Thyroid gland (tissue), 4 donors: ENCODE results near the gene SLC41A2.

Source experiments
- POLR2A ChIP-seq, 2 donors: fragments of 450-650 bp; IDR thresholded peaks; one replicate each; pipeline ENCODE4 v1.6.1; 2017; ENCODE audit warnings: antibody characterized with exemption in 2 of 2, mild to moderate bottlenecking in 2 of 2, moderate library complexity in 1 of 2
- TF ChIP-seq, protein P1 (sequence below), 6 experiments: fragments of 200-600 bp in 3 of 6; fragments of 450-650 bp in 3 of 6; sonication (generic) in 3 of 6; IDR thresholded peaks; one replicate each; pipeline ENCODE4 v1.5.1; 2016 to 2019; ENCODE audit warnings: antibody characterized with exemption in 6 of 6, mild to moderate bottlenecking in 2 of 6, inconsistent platforms in 1 of 6, moderate library complexity in 1 of 6

GRCh38 chr12:104991565-104992128, 33.6 kb upstream of the SLC41A2 start:
- TF ChIP-seq, protein P1, sequence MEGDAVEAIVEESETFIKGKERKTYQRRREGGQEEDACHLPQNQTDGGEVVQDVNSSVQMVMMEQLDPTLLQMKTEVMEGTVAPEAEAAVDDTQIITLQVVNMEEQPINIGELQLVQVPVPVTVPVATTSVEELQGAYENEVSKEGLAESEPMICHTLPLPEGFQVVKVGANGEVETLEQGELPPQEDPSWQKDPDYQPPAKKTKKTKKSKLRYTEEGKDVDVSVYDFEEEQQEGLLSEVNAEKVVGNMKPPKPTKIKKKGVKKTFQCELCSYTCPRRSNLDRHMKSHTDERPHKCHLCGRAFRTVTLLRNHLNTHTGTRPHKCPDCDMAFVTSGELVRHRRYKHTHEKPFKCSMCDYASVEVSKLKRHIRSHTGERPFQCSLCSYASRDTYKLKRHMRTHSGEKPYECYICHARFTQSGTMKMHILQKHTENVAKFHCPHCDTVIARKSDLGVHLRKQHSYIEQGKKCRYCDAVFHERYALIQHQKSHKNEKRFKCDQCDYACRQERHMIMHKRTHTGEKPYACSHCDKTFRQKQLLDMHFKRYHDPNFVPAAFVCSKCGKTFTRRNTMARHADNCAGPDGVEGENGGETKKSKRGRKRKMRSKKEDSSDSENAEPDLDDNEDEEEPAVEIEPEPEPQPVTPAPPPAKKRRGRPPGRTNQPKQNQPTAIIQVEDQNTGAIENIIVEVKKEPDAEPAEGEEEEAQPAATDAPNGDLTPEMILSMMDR (IDR thresholded peaks at IDR 0.05): no peak
- TF ChIP-seq POLR2A (IDR thresholded peaks at IDR 0.05): no peak
